Measurements from ENCODE around the gene MTRF1L. TPM values are rescaled to one million over a fixed set of nuclear protein-coding genes. Genes with fewer than 3 reads are reported as not detected.
A peak's percentile ranks its signal among the peaks of the same experiment; 100 is the strongest.

The MTRF1L gene
- total RNA-seq, 1 experiment from 2014 or later: 16.6 TPM

- TF ChIP-seq TCF7 (CRISPR knock-in tag; IDR thresholded peaks at IDR 0.05; ENCODE audit: low read depth) (no peak), ZNF263 (CRISPR knock-in tag; IDR thresholded peaks at IDR 0.05; ENCODE audit: low read depth) (no peak), TEAD1 (CRISPR knock-in tag; IDR thresholded peaks at IDR 0.05) (peak; percentile 58), MAX (CRISPR knock-in tag; IDR thresholded peaks at IDR 0.05) (peak; percentile 89), ZNF121 (CRISPR knock-in tag; IDR thresholded peaks at IDR 0.05) (no peak), HMGA2 (CRISPR knock-in tag; IDR thresholded peaks at IDR 0.05) (no peak), FOXJ3 (CRISPR knock-in tag; IDR thresholded peaks at IDR 0.05; ENCODE audit: borderline replicate concordance) (no peak), PREB (CRISPR knock-in tag; IDR thresholded peaks at IDR 0.05; ENCODE audit: borderline replicate concordance) (no peak), ZSCAN18 (CRISPR knock-in tag; IDR thresholded peaks at IDR 0.05) (no peak), RORB (CRISPR knock-in tag; IDR thresholded peaks at IDR 0.05) (no peak), NFE2L1 (CRISPR knock-in tag; IDR thresholded peaks at IDR 0.05) (no peak; the same call in 1 of the 2 replicates), MLX (CRISPR knock-in tag; IDR thresholded peaks at IDR 0.05) (no peak), SOX15 (CRISPR knock-in tag; IDR thresholded peaks at IDR 0.05) (no peak), NFATC4 (CRISPR knock-in tag; IDR thresholded peaks at IDR 0.05) (no peak), IRF1 (CRISPR knock-in tag; IDR thresholded peaks at IDR 0.05) (no peak), NFYB (CRISPR knock-in tag; conservative IDR thresholded peaks at IDR 0.05; ENCODE audit: low read depth) (peak; percentile 99), SMAD3 (CRISPR knock-in tag; IDR thresholded peaks at IDR 0.05; ENCODE audit: borderline replicate concordance) (0 out of 2 replicates have a peak, but pooled peaks have one; percentile 17)
These were observed 19.4 kb downstream of the MTRF1L start, which contains the start of gene FBXO5 (continued) for GRCh38 chr6:152982904-152983636.

GRCh38 chr6:152981989-152982903, 20.3 kb downstream of the MTRF1L start:
- ChIA-PET CTCF (interaction anchor here (0.6 to 0.9 kb wide), 2 partner anchors 27 to 1513 kb away, joined by 3 to 5 read pairs; no protein-coding TSS in a partner anchor), POLR2A (interaction anchor here (0.8 to 1.6 kb wide), 5 partner anchors 12 to 198 kb away, joined by 3 to 16 read pairs (median 3); partner anchors contain the start of gene MTRF1L)
- peaks cover 48% of the 10 kb centered on the region for H3K4me1 Mint-ChIP-seq
- no peak for DNase-seq (ENCODE audit: low spot score)
- no peaks in the 10 kb centered on the region for H3K27me3 Mint-ChIP-seq (ENCODE audit: low read depth)
- no peaks in the 10 kb centered on the region for H3K9me3 Mint-ChIP-seq
- H3K27ac Mint-ChIP-seq: peak overlapping the region; percentile 15
- peaks cover 25% of the 10 kb centered on the region for H3K36me3 Mint-ChIP-seq
- peak overlapping the region; percentile 96 for H3K4me3 Mint-ChIP-seq
- ATAC-seq: no peak
- TF ChIP-seq ERG (CRISPR knock-in tag; IDR thresholded peaks at IDR 0.05) (no peak), TEAD1 (CRISPR knock-in tag; IDR thresholded peaks at IDR 0.05) (0 out of 2 replicates have a peak, but pooled peaks have one; percentile 15), RELA (CRISPR knock-in tag; IDR thresholded peaks at IDR 0.05; ENCODE audit: borderline replicate concordance) (0 out of 2 replicates have a peak, but pooled peaks have one; percentile 64), JUN (CRISPR knock-in tag; IDR thresholded peaks at IDR 0.05) (peak; percentile 27; the same call in 1 of the 2 replicates), CREM (CRISPR knock-in tag; IDR thresholded peaks at IDR 0.05) (no peak), ARID4B (CRISPR knock-in tag; IDR thresholded peaks at IDR 0.05; ENCODE audit: borderline replicate concordance) (peak; percentile 46), MAX (CRISPR knock-in tag; IDR thresholded peaks at IDR 0.05) (0 out of 2 replicates have a peak, but pooled peaks have one; percentile 31)
